A673 (cell line): ENCODE data around the gene PWWP2A. TPM values are rescaled to one million over a fixed set of nuclear protein-coding genes. Genes with fewer than 3 reads are reported as not detected.

Experiments
- BruUV-seq: library from RNA; stranded (reverse); fragments of 400-500 nt; replicated peaks from 2 replicates; lab custom pipeline; 2021; lab: Mats Ljungman, UMichigan
- CTCF ChIA-PET: fragments of 300-600 bp; sonication (Branson Sonifier 250); formaldehyde crosslinking; loops from one replicate; lab custom pipeline; 2022; ENCODE audit warnings: antibody characterized with exemption; lab: Charles Lee
- POLR2A ChIA-PET: fragments of 300-600 bp; sonication (Branson Sonifier 250); formaldehyde crosslinking; loops from one replicate; lab custom pipeline; 2022; ENCODE audit warnings: antibody characterized with exemption; ENCODE audit not compliant: low non-redundant PET; lab: Charles Lee
- DNase-seq: peaks from one replicate; pipeline ENCODE4 v3.0.0-alpha.2; 2015; ENCODE audit warnings: low spot score
- H3K27ac ChIP-seq: fragments of 200-600 bp; sonication (generic); 2 replicates; pipeline ENCODE4 v1.5.1; 2016; ENCODE audit warnings: mixed run types, low read depth, mild to moderate bottlenecking, mixed read lengths, antibody characterized with exemption, low read length; ENCODE audit not compliant: poor library complexity, severe bottlenecking
- H3K27me3 ChIP-seq: fragments of 200-600 bp; sonication (generic); replicated peaks from 2 replicates; pipeline ENCODE4 v1.6.1; 2017; ENCODE audit warnings: mixed run types, low read depth, mild to moderate bottlenecking, mixed read lengths, antibody characterized with exemption, low read length; ENCODE audit not compliant: insufficient read depth, poor library complexity
- H3K36me3 ChIP-seq: fragments of 200-600 bp; sonication (generic); 2 replicates; pipeline ENCODE4 v1.6.1; 2016; ENCODE audit warnings: mixed run types, mild to moderate bottlenecking, mixed read lengths, antibody characterized with exemption, low read length; ENCODE audit not compliant: insufficient read depth, poor library complexity, severe bottlenecking
- H3K4me1 ChIP-seq: fragments of 200-600 bp; sonication (generic); 2 replicates; pipeline ENCODE4 v1.6.1; 2017; ENCODE audit warnings: mixed run types, mild to moderate bottlenecking, mixed read lengths, antibody characterized with exemption, low read length; ENCODE audit not compliant: insufficient read depth, poor library complexity, severe bottlenecking
- H3K4me3 ChIP-seq: fragments of 200-600 bp; sonication (generic); 2 replicates; pipeline ENCODE4 v1.5.1; 2016; ENCODE audit warnings: low read depth, mixed run types, mild to moderate bottlenecking, mixed read lengths, low read length; ENCODE audit not compliant: poor library complexity, severe bottlenecking
- H3K9me3 ChIP-seq: fragments of 200-600 bp; sonication (generic); 2 replicates; pipeline ENCODE4 v1.6.1; 2016; ENCODE audit warnings: mixed run types, low read depth, mild to moderate bottlenecking, mixed read lengths, antibody characterized with exemption, low read length; ENCODE audit not compliant: poor library complexity, severe bottlenecking
- CTCF ChIP-seq: fragments of 300-800, 200-600 bp; sonication (generic); conservative IDR thresholded peaks from 2 replicates; pipeline ENCODE4 v1.5.1; 2017; ENCODE audit warnings: low read depth, mild to moderate bottlenecking, antibody characterized with exemption, low read length, moderate library complexity, mixed read lengths
- EZH2 ChIP-seq: fragments of 200-600 bp; sonication (generic); IDR thresholded peaks from 2 replicates; pipeline ENCODE4 v1.6.1; 2017; ENCODE audit warnings: borderline replicate concordance, low read depth, mild to moderate bottlenecking, mixed read lengths, antibody characterized with exemption, low read length; ENCODE audit not compliant: poor library complexity, severe bottlenecking
- intact Hi-C: fragments of 100-400 bp; cut with micrococcal nuclease; formaldehyde crosslinking; loops from one replicate; pipeline ENCODE4 v1.10.0; 2022; ENCODE audit not compliant: unreplicated experiment
- total RNA-seq: library from RNA; stranded (reverse); gene quantifications from 2 replicates; pipeline ENCODE4 v1.2.3, GENCODE V29; 2021

Gene PWWP2A
- total RNA-seq, 1 experiment from 2014 or later, result 17.7 TPM

- H3K36me3 ChIP-seq, result peaks cover 30% of the 10 kb centered on the region
- no peak for TF ChIP-seq EZH2
- H3K4me3 ChIP-seq, result no peak overlapping the region
- no peaks in the 10 kb centered on the region for H3K27me3 ChIP-seq
- H3K4me1 ChIP-seq, result no peaks in the 10 kb centered on the region
- no TSS peak for BruUV-seq
- H3K9me3 ChIP-seq, result peaks cover 3% of the 10 kb centered on the region
- intact Hi-C loops, result no loop called here
- POLR2A ChIA-PET, result no interaction called here
- DNase-seq, result no peak
- no peak overlapping the region for H3K27ac ChIP-seq
- CTCF ChIA-PET, result no interaction called here
These were observed 65.2 kb downstream of the PWWP2A start for GRCh38 chr5:160054047-160054446.

GRCh38 chr5:160049099-160049498 lies 70.2 kb downstream of the PWWP2A start:
- no peak overlapping the region for H3K4me3 ChIP-seq
- peaks cover 6% of the 10 kb centered on the region for H3K4me1 ChIP-seq
- peaks cover 19% of the 10 kb centered on the region for H3K36me3 ChIP-seq
- H3K9me3 ChIP-seq, result no peaks in the 10 kb centered on the region
- no peak overlapping the region for H3K27ac ChIP-seq
- BruUV-seq, result no TSS peak
- ChIA-PET POLR2A (no interaction called here), CTCF (no interaction called here)
- no peaks in the 10 kb centered on the region for H3K27me3 ChIP-seq
- DNase-seq, result no peak
- TF ChIP-seq CTCF, result no peak
- TF ChIP-seq EZH2, result no peak
- intact Hi-C loops, result no loop called here

GRCh38 chr5:160048131-160048530 lies 71.1 kb downstream of the PWWP2A start:
- DNase-seq, result no peak
- H3K27me3 ChIP-seq, result no peaks in the 10 kb centered on the region
- TF ChIP-seq EZH2, result no peak
- no peak for TF ChIP-seq CTCF
- ChIA-PET POLR2A (no interaction called here), CTCF (no interaction called here)
- peaks cover 19% of the 10 kb centered on the region for H3K36me3 ChIP-seq
- H3K27ac ChIP-seq, result no peak overlapping the region
- H3K9me3 ChIP-seq, result no peaks in the 10 kb centered on the region
- intact Hi-C loops, result no loop called here
- no TSS peak for BruUV-seq
- peaks cover 6% of the 10 kb centered on the region for H3K4me1 ChIP-seq
- H3K4me3 ChIP-seq, result no peak overlapping the region

GRCh38 chr5:160047423-160047822 lies 71.8 kb downstream of the PWWP2A start:
- peaks cover 6% of the 10 kb centered on the region for H3K4me1 ChIP-seq
- peaks cover 19% of the 10 kb centered on the region for H3K36me3 ChIP-seq
- no peak overlapping the region for H3K27ac ChIP-seq
- H3K9me3 ChIP-seq, result no peaks in the 10 kb centered on the region
- POLR2A ChIA-PET, result no interaction called here
- CTCF ChIA-PET, result no interaction called here
- H3K27me3 ChIP-seq, result no peaks in the 10 kb centered on the region
- no peak overlapping the region for H3K4me3 ChIP-seq
- no TSS peak for BruUV-seq
- intact Hi-C loops, result no loop called here
- no peak for DNase-seq
- TF ChIP-seq CTCF, result no peak
- TF ChIP-seq EZH2, result no peak
